HFFc6 (cell line): ENCODE results near the gene PTCH1. TPM values are rescaled to one million over a fixed set of nuclear protein-coding genes. Genes with fewer than 3 reads are reported as not detected.

Experiments
- DNase-seq: peaks from one replicate; pipeline ENCODE4 v3.0.0-alpha.2; 2018
- H3K27ac Mint-ChIP-seq: 2 replicates; pipeline ENCODE4 v1.8.0; 2020; ENCODE audit warnings: mild to moderate bottlenecking, mixed read lengths
- H3K27me3 Mint-ChIP-seq: 2 replicates; pipeline ENCODE4 v1.8.0; 2021; ENCODE audit warnings: mild to moderate bottlenecking, moderate library complexity, mixed read lengths; ENCODE audit not compliant: insufficient read depth
- H3K36me3 Mint-ChIP-seq: 2 replicates; pipeline ENCODE4 v1.8.0; 2021; ENCODE audit warnings: low read depth, mixed read lengths
- H3K4me1 Mint-ChIP-seq: 2 replicates; pipeline ENCODE4 v1.8.0; 2020; ENCODE audit warnings: low read depth, mixed read lengths
- H3K4me3 Mint-ChIP-seq: 2 replicates; pipeline ENCODE4 v1.8.0; 2020; ENCODE audit warnings: mild to moderate bottlenecking, moderate library complexity, mixed read lengths
- H3K9me3 Mint-ChIP-seq: 2 replicates; pipeline ENCODE4 v1.8.0; 2020; ENCODE audit warnings: mild to moderate bottlenecking, mixed read lengths
- total RNA-seq, 6 experiments: library from RNA; stranded (reverse); fragmentation: NEBNext Ultra II Directional; extraction: Animal tissue kit (Norgen Biotek cat#: 25700); gene quantifications; 2 replicates in 1 of 6; 3 replicates in 5 of 6; pipeline ENCODE4 v1.2.3, GENCODE V29; 2021
- TF ChIP-seq, protein P1 (sequence below): fragments of 200-600 bp; sonication (generic); IDR thresholded peaks from 2 replicates; pipeline ENCODE4 v1.5.0; 2021; ENCODE audit warnings: antibody characterized with exemption, mild to moderate bottlenecking

PTCH1 gene
- total RNA-seq, 6 experiments from 2014 or later, result 6.6 to 9.3 (median 7.0) TPM

DNA sequence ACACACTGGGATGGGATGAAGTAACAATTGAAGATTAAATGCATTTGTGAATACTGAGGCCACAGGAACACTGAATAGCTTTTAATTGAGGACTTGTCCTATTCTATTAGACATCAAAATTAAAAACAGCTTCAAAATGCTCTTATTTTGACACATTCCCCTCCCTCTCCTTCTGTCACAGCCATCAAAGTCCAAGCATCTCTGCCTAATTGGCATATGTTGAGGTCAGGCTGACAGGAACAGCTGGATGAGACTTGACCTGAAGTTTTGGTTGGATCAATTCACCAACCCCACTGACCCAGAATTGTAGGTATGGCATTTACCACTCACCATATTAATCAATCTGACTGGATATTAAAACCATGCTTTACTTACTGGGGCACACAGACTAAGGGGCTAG is 96.3 kb downstream of the PTCH1 start:
- no peak for DNase-seq
- TF ChIP-seq, protein P1, sequence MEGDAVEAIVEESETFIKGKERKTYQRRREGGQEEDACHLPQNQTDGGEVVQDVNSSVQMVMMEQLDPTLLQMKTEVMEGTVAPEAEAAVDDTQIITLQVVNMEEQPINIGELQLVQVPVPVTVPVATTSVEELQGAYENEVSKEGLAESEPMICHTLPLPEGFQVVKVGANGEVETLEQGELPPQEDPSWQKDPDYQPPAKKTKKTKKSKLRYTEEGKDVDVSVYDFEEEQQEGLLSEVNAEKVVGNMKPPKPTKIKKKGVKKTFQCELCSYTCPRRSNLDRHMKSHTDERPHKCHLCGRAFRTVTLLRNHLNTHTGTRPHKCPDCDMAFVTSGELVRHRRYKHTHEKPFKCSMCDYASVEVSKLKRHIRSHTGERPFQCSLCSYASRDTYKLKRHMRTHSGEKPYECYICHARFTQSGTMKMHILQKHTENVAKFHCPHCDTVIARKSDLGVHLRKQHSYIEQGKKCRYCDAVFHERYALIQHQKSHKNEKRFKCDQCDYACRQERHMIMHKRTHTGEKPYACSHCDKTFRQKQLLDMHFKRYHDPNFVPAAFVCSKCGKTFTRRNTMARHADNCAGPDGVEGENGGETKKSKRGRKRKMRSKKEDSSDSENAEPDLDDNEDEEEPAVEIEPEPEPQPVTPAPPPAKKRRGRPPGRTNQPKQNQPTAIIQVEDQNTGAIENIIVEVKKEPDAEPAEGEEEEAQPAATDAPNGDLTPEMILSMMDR, result no peak
- Mint-ChIP-seq H3K4me3 (no peak overlapping the region), H3K9me3 (peaks cover 27% of the 10 kb centered on the region), H3K36me3 (peaks cover 15% of the 10 kb centered on the region), H3K27me3 (peaks cover 6% of the 10 kb centered on the region), H3K4me1 (peaks cover 5% of the 10 kb centered on the region), H3K27ac (no peak overlapping the region)

DNA sequence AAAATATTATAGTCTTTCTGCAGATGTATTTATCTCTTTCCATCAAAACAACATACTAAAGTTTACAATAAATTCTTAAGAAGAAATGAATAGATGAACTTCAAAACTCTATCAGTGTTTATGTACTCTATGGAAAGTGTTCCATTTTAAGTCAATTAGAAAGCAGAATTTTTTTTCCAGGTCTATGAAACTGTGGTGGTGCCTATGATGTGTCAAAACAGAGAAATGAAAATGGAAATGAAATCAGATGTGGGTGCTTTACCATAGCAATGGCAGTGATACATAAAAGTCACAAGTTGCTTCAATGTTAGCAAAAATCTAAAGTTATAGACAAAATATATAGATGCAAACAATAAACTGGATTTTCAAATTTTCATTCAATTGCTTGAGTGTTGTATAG is 97.3 kb downstream of the PTCH1 start:
- Mint-ChIP-seq H3K36me3 (peaks cover 15% of the 10 kb centered on the region), H3K27me3 (peaks cover 6% of the 10 kb centered on the region), H3K4me1 (peaks cover 10% of the 10 kb centered on the region), H3K4me3 (no peak overlapping the region), H3K9me3 (peaks cover 27% of the 10 kb centered on the region), H3K27ac (no peak overlapping the region)
- TF ChIP-seq, protein P1, result no peak
- no peak for DNase-seq

DNA sequence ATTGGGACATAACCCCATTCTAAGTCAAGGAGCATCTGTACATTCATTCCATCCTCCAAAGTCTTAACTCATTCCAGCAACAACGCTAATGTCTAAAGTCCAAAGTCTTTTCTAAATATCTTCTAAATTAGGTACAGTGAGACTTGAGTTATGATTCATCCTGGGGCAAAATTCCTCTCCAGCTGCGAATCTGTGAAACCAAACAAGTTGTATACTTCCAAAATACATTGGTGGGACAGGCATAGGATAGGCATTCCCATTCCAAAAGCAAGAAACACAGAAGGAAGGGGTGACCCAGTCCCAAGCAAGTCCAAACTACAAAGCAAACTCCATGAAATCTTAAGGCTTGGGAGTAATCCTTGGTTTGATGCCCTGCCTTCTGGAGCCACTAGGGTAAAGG is 101.6 kb downstream of the PTCH1 start:
- Mint-ChIP-seq H3K9me3 (no peaks in the 10 kb centered on the region), H3K4me1 (peaks cover 16% of the 10 kb centered on the region), H3K36me3 (no peaks in the 10 kb centered on the region), H3K27me3 (peaks cover 5% of the 10 kb centered on the region), H3K4me3 (no peak overlapping the region), H3K27ac (no peak overlapping the region)
- TF ChIP-seq, protein P1, result no peak
- DNase-seq, result peak; percentile 29

DNA sequence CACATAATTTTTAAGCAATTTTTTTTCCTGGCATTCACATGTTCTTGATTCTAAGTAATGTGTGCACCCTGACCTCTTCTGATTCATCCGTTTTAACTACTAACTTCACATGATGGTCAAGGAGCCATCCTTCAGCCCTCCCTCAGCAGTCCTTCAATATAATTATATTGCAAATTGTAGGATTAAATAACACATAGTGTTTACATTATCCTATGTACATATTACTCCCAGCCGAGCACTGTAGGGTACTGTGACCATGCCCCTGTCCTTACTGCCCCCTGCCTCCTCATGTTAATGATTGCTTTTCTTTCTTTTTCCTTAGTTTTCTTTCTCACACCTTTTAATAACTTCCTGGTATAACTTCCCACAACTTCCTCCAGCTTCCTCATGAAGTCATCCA is 103.0 kb downstream of the PTCH1 start:
- no peak overlapping the region for H3K4me3 Mint-ChIP-seq
- H3K27me3 Mint-ChIP-seq, result peaks cover 2% of the 10 kb centered on the region
- DNase-seq, result no peak
- no peak overlapping the region for H3K27ac Mint-ChIP-seq
- H3K9me3 Mint-ChIP-seq, result no peaks in the 10 kb centered on the region
- no peaks in the 10 kb centered on the region for H3K36me3 Mint-ChIP-seq
- peaks cover 22% of the 10 kb centered on the region for H3K4me1 Mint-ChIP-seq
- TF ChIP-seq, protein P1, result no peak

DNA sequence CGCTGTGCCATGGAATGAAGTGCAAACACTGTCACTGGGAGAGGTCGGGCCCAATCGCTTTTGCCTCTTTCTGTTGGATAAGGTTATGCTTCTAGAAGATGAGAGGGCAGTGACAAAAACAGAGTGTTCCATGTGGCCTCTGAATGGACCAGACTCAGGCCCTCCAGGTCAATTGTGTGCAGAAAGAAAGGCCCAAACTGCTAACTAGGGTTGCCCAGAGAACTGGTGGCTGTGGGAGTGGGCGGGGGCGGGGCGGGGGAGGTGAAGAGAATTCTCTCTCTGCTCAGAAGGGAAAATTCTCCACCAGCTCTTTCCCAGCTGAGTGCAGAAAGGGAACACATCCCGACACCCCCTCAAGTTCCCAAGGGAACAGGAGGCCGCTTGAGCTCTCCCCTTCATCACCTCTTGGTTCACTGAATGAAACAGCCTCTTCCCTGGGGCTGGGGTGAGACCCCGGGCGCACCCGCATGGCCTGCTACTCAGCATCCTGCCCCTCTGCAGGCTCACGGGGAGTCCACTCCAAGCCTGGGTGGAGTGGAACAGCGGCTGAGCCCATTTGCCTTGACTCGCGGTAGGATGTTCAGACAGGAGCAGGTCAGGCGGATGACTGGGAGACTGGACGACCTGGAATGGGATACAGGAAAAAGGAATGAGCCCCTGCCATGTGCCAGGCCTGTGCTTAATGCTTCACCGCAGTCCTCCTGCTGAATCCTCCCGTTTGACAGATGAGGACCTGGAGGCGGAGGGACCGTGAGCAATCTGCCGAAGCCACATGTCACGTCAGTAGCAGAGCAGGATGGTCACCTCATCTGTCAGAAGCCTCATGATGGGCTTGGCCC is 105.5 kb downstream of the PTCH1 start:
- no peak overlapping the region for H3K27ac Mint-ChIP-seq
- TF ChIP-seq, protein P1, result no peak
- H3K9me3 Mint-ChIP-seq, result no peaks in the 10 kb centered on the region
- no peak for DNase-seq
- H3K4me3 Mint-ChIP-seq, result no peak overlapping the region
- H3K36me3 Mint-ChIP-seq, result no peaks in the 10 kb centered on the region
- H3K27me3 Mint-ChIP-seq, result peaks cover 5% of the 10 kb centered on the region
- peaks cover 22% of the 10 kb centered on the region for H3K4me1 Mint-ChIP-seq
